ENCODE measurements around the gene PPTC7.
"Not testable (repeated sequence)": the region's sequence is repeated elsewhere in the genome, so short reads cannot be mapped to it uniquely, and the experiment has no call there.

Gene PPTC7

GRCh38 chr12:110585231-110585799 is 2.2 kb upstream of the PPTC7 start:
- no peak for DNase-seq (ENCODE audit: low read depth, low spot score)

- peak; percentile 58 for DNase-seq (ENCODE audit: low read depth, low spot score)
Observed at GRCh38 chr12:110582276-110583136, 612 bp downstream of the PPTC7 start.

GRCh38 chr12:110581931-110582275 is 1.2 kb downstream of the PPTC7 start:
- DNase-seq (ENCODE audit: low read depth, low spot score): no peak

GRCh38 chr12:110579535-110580253 is 3.4 kb downstream of the PPTC7 start:
- no peak for DNase-seq (ENCODE audit: low read depth, low spot score)

- DNase-seq (ENCODE audit: low read depth, low spot score): no peak
Observed at GRCh38 chr12:110578694-110579534, 4.2 kb downstream of the PPTC7 start.

- no peak for DNase-seq (ENCODE audit: low read depth, low spot score)
Observed at GRCh38 chr12:110577864-110578693, 5.0 kb downstream of the PPTC7 start.

GRCh38 chr12:110576504-110576903 is 6.6 kb downstream of the PPTC7 start:
- DNase-seq (ENCODE audit: low read depth, low spot score): no peak

- DNase-seq (ENCODE audit: low read depth, low spot score): no peak
Observed at GRCh38 chr12:110575326-110575725, 7.8 kb downstream of the PPTC7 start.

- DNase-seq (ENCODE audit: low read depth, low spot score): not testable (repeated sequence)
Observed at GRCh38 chr12:110574717-110575230, 8.3 kb downstream of the PPTC7 start.

- DNase-seq (ENCODE audit: low read depth, low spot score): no peak
Observed at GRCh38 chr12:110574044-110574443, 9.1 kb downstream of the PPTC7 start.

- not testable (repeated sequence) for DNase-seq (ENCODE audit: low read depth, low spot score)
Observed at GRCh38 chr12:110570798-110571197, 12.3 kb downstream of the PPTC7 start.

GRCh38 chr12:110569838-110570237 is 13.3 kb downstream of the PPTC7 start:
- not testable (repeated sequence) for DNase-seq (ENCODE audit: low read depth, low spot score)

- DNase-seq (ENCODE audit: low read depth, low spot score): no peak
Observed at GRCh38 chr12:110568752-110569151, 14.4 kb downstream of the PPTC7 start.

GRCh38 chr12:110566993-110567392 is 16.1 kb downstream of the PPTC7 start:
- no peak for DNase-seq (ENCODE audit: low read depth, low spot score)

- DNase-seq (ENCODE audit: low read depth, low spot score): no peak
Observed at GRCh38 chr12:110565894-110566871, 16.9 kb downstream of the PPTC7 start.

- no peak for DNase-seq (ENCODE audit: low read depth, low spot score)
Observed at GRCh38 chr12:110564471-110564991, 18.6 kb downstream of the PPTC7 start.

- DNase-seq (ENCODE audit: low read depth, low spot score): no peak
Observed at GRCh38 chr12:110563702-110564470, 19.2 kb downstream of the PPTC7 start.

GRCh38 chr12:110562386-110562785 is 20.7 kb downstream of the PPTC7 start:
- not testable (repeated sequence) for DNase-seq (ENCODE audit: low read depth, low spot score)
